ENCODE measurements around the gene ADAMTS7. TPM values are rescaled to one million over a fixed set of nuclear protein-coding genes. Genes with fewer than 3 reads are reported as not detected.
"Not testable (repeated sequence)": the region's sequence is repeated elsewhere in the genome, so short reads cannot be mapped to it uniquely, and the experiment has no call there.

ADAMTS7 gene
- total and polyA plus RNA-seq, 2 of the 4 experiments (the other 2 are of a cell fraction) = 1.4 to 12.6 TPM

DNA sequence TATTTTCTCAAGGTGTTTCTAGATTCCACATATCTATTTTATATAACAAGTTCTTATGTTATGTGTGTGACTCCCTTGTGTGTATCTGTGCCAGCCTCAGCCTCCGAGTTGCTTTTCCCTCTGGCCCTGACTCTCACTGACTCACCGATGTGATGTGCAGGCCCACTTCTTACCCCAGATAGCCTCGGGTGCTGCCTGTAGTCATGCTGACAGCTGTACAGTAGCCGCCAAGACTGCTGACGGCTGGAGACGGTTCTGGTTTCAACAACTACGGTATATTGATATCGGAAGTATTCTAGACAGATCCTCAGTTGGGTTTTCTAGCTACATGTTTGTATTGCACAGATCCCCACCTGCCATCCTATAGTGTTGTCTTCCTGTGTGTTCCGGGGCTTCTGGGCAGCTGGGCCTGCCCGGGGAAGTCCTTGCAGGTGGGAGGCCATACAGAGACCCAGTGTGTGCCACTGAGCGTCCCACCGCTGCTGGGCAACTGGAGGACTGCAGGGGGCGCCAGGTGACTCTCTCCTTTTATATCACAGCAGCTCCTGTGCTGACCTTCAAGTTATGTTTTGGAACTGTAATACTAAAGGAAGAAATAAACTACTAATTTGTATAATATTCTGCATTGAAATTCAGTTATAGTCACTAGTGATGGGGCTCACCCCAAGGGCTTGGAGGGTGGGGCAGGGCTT is 55.2 kb downstream of the ADAMTS7 start:
- H3K14ac ChIP-seq (replicated peaks; ENCODE audit: low read depth, low read length); H2BK20ac ChIP-seq (ENCODE audit: low read depth, low read length); H3K18ac ChIP-seq (ENCODE audit: low read depth, low read length); CTCF ChIA-PET; H2AFZ ChIP-seq (replicated peaks; ENCODE audit: low read length, poor library complexity); H3K27ac ChIP-seq (ENCODE audit: insufficient read depth, low read length); H3K4me3 ChIP-seq (ENCODE audit: insufficient read depth, low read depth, low read length); intact Hi-C loops (cut with micrococcal nuclease); H4K8ac ChIP-seq (ENCODE audit: low read depth in 2 of 2, low read length in 2 of 2); H4K5ac ChIP-seq (ENCODE audit: low read depth, low read length); H3K9me1 ChIP-seq (ENCODE audit: insufficient read depth, low read length); H3K23ac ChIP-seq (ENCODE audit: low read depth, low read length); H3K27me3 ChIP-seq (ENCODE audit: control insufficient read depth, insufficient read depth, low read length); in situ Hi-C loops (cut with MboI; ENCODE audit: low sequenced_read_pairs); BruUV-seq (replicated peaks); H3K9ac ChIP-seq (ENCODE audit: low read depth, low read length); H3K9me3 ChIP-seq (ENCODE audit: control insufficient read depth, insufficient read depth, low read length); H3K56ac ChIP-seq (ENCODE audit: extremely low read depth, insufficient read depth, low read length); H4K20me1 ChIP-seq (ENCODE audit: insufficient read depth, low read length); H2BK15ac ChIP-seq (ENCODE audit: low read depth, low read length); H4K91ac ChIP-seq (ENCODE audit: insufficient read depth, low read depth, low read length); POLR2A ChIA-PET (ENCODE audit: unreplicated experiment); H3K79me1 ChIP-seq (ENCODE audit: low read depth in 1 of 2, low read length in 2 of 2); H3K4ac ChIP-seq (ENCODE audit: low read depth, low read length); H2BK120ac ChIP-seq (ENCODE audit: low read depth, low read length); H2AK9ac ChIP-seq (replicated peaks; ENCODE audit: low read depth, low read length, poor library complexity); H2AK5ac ChIP-seq (ENCODE audit: low read depth, low read length); dilution Hi-C loops (cut with HindIII; ENCODE audit: low sequenced_read_pairs, unreplicated experiment); H3K4me2 ChIP-seq (ENCODE audit: low read depth, low read length); H2BK5ac ChIP-seq (ENCODE audit: low read depth, low read length, poor library complexity, severe bottlenecking); H3K36me3 ChIP-seq (ENCODE audit: control insufficient read depth, insufficient read depth, low read length): not testable (repeated sequence)
- 0 out of 2 replicates have a peak, but pooled peaks have one; percentile 22 for TF ChIP-seq BHLHE40 (IDR thresholded peaks at IDR 0.05; ENCODE audit: low read depth, low read length)
- TF ChIP-seq MAFK (IDR thresholded peaks at IDR 0.05; ENCODE audit: low read depth, low read length) = 0 out of 2 replicates have a peak, but pooled peaks have one; percentile 14
- peak; percentile 60; the same call in 1 of the 2 replicates for TF ChIP-seq NFE2L2 (IDR thresholded peaks at IDR 0.05; ENCODE audit: low read depth, low read length)
- TF ChIP-seq FOS (IDR thresholded peaks at IDR 0.05; ENCODE audit: low read depth, low read length) = peak; percentile 54
- TF ChIP-seq RAD21 (IDR thresholded peaks at IDR 0.05; ENCODE audit: low read length) = peak; percentile 13; the same call in 1 of the 2 replicates
- TF ChIP-seq, protein P1, sequence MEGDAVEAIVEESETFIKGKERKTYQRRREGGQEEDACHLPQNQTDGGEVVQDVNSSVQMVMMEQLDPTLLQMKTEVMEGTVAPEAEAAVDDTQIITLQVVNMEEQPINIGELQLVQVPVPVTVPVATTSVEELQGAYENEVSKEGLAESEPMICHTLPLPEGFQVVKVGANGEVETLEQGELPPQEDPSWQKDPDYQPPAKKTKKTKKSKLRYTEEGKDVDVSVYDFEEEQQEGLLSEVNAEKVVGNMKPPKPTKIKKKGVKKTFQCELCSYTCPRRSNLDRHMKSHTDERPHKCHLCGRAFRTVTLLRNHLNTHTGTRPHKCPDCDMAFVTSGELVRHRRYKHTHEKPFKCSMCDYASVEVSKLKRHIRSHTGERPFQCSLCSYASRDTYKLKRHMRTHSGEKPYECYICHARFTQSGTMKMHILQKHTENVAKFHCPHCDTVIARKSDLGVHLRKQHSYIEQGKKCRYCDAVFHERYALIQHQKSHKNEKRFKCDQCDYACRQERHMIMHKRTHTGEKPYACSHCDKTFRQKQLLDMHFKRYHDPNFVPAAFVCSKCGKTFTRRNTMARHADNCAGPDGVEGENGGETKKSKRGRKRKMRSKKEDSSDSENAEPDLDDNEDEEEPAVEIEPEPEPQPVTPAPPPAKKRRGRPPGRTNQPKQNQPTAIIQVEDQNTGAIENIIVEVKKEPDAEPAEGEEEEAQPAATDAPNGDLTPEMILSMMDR (conservative IDR thresholded peaks at IDR 0.05; ENCODE audit: low read depth, low read length) = peak; percentile 35; the same call in 1 of the 2 replicates
- ATAC-seq (ENCODE audit: low read depth) (peak; percentile 53), DNase-seq (peak; percentile 88)
- WGBS, 2 experiments (ENCODE audit: extremely low coverage in 2 of 2, insufficient read length in 1 of 2) = no CpG with 5 or more reads among the region's 13 CpGs
- peaks cover 18% of the 10 kb centered on the region for H3K4me1 ChIP-seq (ENCODE audit: control insufficient read depth, insufficient read depth, low read length)

All from IMR-90 (cell line).